H1 (cell line): ENCODE data around the gene AOPEP.

Experiments
- CBX8 ChIP-seq: fragments of 300-800, 300-1000 bp; sonication (generic); IDR thresholded peaks from 2 replicates; pipeline ENCODE4 v1.7.1; 2016; ENCODE audit warnings: low read depth, low read length, borderline replicate concordance
- CHD1 ChIP-seq: IDR thresholded peaks from 2 replicates; pipeline ENCODE4 v1.6.1; 2012; ENCODE audit warnings: low read depth, low read length, improper control_type of control experiment
- CREB1 ChIP-seq: IDR thresholded peaks from 2 replicates; pipeline ENCODE4 v1.6.1; 2012; ENCODE audit warnings: inconsistent platforms
- EZH2 ChIP-seq: fragments of 200-600 bp; sonication (generic); IDR thresholded peaks from 2 replicates; pipeline ENCODE4 v1.7.1; 2012; ENCODE audit warnings: low read depth, mild to moderate bottlenecking, moderate library complexity, low read length, inconsistent platforms; ENCODE audit not compliant: severe bottlenecking
- FOSL1 ChIP-seq: IDR thresholded peaks from 2 replicates; pipeline ENCODE4 v1.6.1; 2011; ENCODE audit warnings: mild to moderate bottlenecking, low read depth, low read length, moderate library complexity; ENCODE audit not compliant: insufficient read depth
- JUN ChIP-seq: IDR thresholded peaks from 2 replicates; pipeline ENCODE4 v1.6.1; 2011; ENCODE audit warnings: low read depth, mild to moderate bottlenecking, improper control_type of control experiment, low read length
- JUND ChIP-seq: IDR thresholded peaks from 2 replicates; pipeline ENCODE4 v1.6.1; 2011; ENCODE audit warnings: mild to moderate bottlenecking, improper control_type of control experiment, low read length
- MAFK ChIP-seq: IDR thresholded peaks from 2 replicates; pipeline ENCODE4 v1.6.1; 2012; ENCODE audit warnings: low read depth, mild to moderate bottlenecking, improper control_type of control experiment, low read length
- POLR2AphosphoS5 ChIP-seq: IDR thresholded peaks from 2 replicates; pipeline ENCODE4 v1.6.1; 2011; ENCODE audit warnings: low read depth, low read length
- SIN3A ChIP-seq, 2 experiments: IDR thresholded peaks in 1 of 2; conservative IDR thresholded peaks in 1 of 2; 2 replicates each; pipeline ENCODE4 v1.6.1; 2011 to 2012; ENCODE audit warnings: low read length in 2 of 2, improper control_type of control experiment in 1 of 2, low read depth in 1 of 2, mild to moderate bottlenecking in 1 of 2
- SP1 ChIP-seq: IDR thresholded peaks from 2 replicates; pipeline ENCODE4 v1.6.1; 2011; ENCODE audit warnings: low read depth, low read length
- YY1 ChIP-seq: IDR thresholded peaks from 2 replicates; pipeline ENCODE4 v1.6.1; 2011; ENCODE audit warnings: low read depth, mild to moderate bottlenecking, low read length
- TF ChIP-seq, protein P1 (sequence below): IDR thresholded peaks from 2 replicates; pipeline ENCODE4 v1.6.1; 2012; ENCODE audit warnings: low read length, inconsistent platforms
- TF ChIP-seq, protein P2 (sequence below), 3 experiments: IDR thresholded peaks; 1 replicate in 2 of 3; 2 replicates in 1 of 3; pipeline versions ENCODE4 v1.5.1 to v1.6.1; 2011; ENCODE audit warnings: low read length in 3 of 3, mild to moderate bottlenecking in 3 of 3, inconsistent platforms in 2 of 3, low read depth in 1 of 3, moderate library complexity in 1 of 3; ENCODE audit not compliant: insufficient read depth in 1 of 3; ENCODE audit errors: control extremely low read depth in 1 of 3

DNA sequence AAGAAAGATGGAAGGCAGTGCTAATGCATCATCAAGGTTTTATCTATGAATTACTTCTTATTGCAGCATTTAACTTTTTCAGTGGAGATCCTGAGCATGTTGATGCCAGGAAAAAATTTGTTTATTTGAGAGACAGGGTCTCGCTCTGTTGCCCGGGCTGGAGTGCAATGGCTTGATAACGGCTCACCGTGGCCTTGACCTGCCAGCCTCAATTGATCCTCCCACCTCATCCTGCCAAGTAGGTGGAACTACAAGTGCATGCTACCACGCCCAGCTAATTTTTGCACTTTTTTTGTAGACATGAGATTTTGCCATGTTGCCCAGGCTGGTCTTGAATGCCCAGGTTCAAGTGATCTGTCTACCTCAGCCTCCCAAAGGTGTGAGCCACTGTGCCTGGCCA lies 47.2 kb downstream of the AOPEP start:
- TF ChIP-seq MAFK: no peak
- no peak for TF ChIP-seq JUN
- TF ChIP-seq, protein P1, sequence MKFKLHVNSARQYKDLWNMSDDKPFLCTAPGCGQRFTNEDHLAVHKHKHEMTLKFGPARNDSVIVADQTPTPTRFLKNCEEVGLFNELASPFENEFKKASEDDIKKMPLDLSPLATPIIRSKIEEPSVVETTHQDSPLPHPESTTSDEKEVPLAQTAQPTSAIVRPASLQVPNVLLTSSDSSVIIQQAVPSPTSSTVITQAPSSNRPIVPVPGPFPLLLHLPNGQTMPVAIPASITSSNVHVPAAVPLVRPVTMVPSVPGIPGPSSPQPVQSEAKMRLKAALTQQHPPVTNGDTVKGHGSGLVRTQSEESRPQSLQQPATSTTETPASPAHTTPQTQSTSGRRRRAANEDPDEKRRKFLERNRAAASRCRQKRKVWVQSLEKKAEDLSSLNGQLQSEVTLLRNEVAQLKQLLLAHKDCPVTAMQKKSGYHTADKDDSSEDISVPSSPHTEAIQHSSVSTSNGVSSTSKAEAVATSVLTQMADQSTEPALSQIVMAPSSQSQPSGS: no peak
- TF ChIP-seq, protein P2, sequence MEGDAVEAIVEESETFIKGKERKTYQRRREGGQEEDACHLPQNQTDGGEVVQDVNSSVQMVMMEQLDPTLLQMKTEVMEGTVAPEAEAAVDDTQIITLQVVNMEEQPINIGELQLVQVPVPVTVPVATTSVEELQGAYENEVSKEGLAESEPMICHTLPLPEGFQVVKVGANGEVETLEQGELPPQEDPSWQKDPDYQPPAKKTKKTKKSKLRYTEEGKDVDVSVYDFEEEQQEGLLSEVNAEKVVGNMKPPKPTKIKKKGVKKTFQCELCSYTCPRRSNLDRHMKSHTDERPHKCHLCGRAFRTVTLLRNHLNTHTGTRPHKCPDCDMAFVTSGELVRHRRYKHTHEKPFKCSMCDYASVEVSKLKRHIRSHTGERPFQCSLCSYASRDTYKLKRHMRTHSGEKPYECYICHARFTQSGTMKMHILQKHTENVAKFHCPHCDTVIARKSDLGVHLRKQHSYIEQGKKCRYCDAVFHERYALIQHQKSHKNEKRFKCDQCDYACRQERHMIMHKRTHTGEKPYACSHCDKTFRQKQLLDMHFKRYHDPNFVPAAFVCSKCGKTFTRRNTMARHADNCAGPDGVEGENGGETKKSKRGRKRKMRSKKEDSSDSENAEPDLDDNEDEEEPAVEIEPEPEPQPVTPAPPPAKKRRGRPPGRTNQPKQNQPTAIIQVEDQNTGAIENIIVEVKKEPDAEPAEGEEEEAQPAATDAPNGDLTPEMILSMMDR (IDR thresholded peaks at IDR 0.05; ENCODE audit: control extremely low read depth in 1 of 3, insufficient read depth in 1 of 3, low read depth in 1 of 3, low read length in 3 of 3): no peak
- no peak for TF ChIP-seq JUND
- TF ChIP-seq YY1: no peak
- no peak for TF ChIP-seq CREB1
- no peak for TF ChIP-seq FOSL1
- TF ChIP-seq EZH2: no peak
- TF ChIP-seq SP1: no peak
- no peak for TF ChIP-seq POLR2AphosphoS5
- TF ChIP-seq CBX8: no peak
- no peak for TF ChIP-seq CHD1
- no peak for TF ChIP-seq SIN3A (conservative IDR thresholded peaks at IDR 0.05 in 1 of 2, IDR thresholded peaks at IDR 0.05 in 1 of 2; ENCODE audit: low read depth in 1 of 2, low read length in 2 of 2)
